IPS-NIHi7 (cell line): ENCODE measurements around the gene UNC79.
A peak's percentile ranks its signal among the peaks of the same experiment; 100 is the strongest.

Experiments used
- DNase-seq: peaks from one replicate; pipeline ENCODE4 v3.0.0; 2012; ENCODE audit warnings: mixed read lengths; ENCODE audit errors: extremely low spot score

Gene UNC79

DNA sequence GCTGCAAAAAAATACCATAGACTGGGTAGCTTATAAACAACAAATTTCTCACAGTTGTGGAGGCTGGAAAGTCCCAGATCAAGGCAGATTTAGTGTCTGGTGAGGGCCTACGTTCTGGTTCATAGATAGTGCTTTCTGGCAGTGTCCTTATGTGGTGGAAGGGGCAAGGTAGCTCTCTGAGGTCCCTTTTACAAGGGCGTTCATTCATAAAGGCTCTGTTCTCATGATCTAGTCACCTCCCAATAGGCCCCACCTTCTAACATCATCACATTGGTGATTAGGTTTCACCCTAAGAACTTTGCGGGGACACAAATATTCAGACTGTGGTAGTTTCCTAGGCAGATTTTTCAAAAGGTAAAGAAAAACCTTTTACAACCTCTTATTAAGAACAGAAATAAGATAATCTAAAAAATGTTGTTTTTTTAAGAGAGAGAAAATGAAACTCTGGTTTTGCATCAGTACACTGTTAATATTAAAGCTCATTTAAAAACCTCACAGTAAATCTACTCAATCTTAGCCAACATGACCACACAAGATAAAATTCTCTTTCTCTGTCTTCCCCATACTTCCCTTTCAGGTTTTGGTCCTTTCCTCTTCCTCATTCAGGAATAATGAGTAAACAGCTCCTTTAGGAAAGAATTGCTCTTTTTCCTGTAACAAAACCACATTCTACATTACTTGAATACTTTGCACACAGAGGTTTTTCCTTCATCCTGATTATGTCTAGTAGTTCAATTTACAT lies 117.5 kb downstream of the UNC79 start:
- no peak for DNase-seq

DNA sequence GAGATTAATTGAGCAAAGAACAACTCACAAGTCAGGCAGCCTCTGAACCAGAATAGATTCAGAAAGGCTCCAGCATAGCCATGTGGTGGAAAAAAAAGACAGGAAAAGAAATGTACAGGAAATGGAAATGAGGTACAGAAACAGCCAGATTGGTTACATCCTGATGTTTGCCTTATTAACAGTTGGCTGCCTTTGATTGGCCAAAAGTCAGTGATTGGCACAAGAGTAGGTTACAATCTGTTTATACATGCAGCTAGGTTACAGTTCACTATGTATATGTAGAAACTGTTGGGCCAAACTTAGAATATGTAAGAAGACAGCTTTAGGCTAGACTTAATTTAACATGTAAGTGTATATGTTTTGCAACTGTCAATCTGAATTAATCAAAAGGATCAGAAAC lies 118.9 kb downstream of the UNC79 start:
- DNase-seq, result no peak

DNA sequence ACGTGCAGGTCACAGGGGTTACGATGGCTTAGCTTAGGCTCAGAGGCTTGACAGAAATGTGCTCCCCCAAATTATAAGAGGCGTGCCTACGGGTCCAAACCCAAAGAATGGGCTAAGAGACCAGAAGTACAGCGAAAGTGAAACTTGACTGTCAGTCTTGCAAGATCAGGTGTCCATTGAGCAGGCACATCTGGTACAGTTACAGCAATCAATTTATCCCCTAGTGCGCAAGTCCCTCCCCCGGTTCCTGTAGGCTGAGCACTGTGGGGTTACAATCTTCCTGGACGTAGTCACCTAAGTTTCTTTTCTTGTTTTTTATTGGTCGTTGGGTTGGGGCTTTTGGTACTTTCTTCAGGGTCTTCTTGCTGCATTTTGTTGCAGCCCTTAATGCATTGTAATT lies 134.2 kb downstream of the UNC79 start:
- no peak for DNase-seq

DNA sequence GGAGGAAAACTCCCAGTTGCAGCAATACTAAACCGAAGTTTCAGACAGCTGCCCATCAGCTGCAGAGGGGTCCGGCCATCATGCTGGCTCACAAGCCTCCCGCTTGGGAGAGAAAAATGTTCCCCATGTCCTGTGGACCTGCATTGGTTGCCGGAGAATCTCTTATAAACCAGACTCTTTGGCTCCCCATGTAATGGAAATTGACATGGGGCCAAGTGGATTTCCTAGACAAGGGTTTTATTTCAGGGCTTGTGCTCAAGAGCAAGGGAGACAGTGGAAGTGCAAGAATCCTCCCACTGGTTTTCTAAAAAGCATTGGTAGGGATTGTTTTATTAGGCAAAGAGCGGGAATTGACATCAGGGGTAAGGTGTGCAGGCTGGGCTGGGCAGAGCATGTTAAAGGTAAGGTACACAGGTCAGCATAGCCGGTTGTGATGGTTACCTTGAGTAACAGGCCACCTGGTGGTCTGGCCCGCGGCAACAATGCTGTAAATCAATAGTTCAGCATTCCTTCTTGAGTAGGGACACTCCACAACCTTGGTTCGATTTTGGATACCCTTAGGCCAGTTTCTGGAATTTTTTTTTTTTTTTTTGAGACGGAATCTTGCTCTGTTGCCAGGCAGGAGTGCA lies 135.4 kb downstream of the UNC79 start:
- no peak for DNase-seq

DNA sequence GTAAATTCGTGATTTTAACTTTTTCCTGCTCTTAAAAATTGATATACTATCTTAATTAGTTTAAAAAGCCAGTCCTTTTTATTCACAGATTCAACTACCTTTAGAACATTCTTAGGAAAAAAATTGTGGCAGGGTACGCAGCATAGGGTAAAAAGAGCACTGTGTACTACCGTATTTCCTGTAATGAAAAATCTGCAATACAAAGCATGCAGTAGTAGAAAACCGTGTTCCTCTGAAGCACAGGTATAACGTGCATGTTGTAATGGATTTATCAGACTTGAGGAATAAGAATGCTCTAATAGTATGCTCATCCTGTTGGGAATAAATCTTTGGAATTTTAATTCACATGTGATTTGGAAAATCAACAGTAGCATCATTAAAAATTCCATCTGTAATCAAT lies 140.5 kb downstream of the UNC79 start:
- DNase-seq, result no peak

DNA sequence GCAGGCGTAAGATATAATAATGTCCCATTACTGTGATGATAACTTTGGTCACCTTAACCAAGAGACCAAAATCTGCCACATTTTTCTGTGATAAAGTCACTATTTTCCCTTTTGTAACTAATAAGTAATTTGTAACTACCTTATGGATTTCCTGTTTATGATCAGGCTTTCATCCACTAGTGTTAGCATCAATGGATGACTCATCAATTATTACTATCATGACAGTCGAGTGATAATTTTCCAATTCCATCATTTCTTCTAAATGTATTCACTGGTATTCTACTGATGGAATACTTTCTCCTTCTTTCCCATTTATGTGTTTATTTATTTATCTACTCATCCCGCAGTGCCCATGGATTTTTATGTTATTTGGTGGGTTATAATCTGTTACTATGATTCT lies 148.4 kb downstream of the UNC79 start:
- no peak for DNase-seq

DNA sequence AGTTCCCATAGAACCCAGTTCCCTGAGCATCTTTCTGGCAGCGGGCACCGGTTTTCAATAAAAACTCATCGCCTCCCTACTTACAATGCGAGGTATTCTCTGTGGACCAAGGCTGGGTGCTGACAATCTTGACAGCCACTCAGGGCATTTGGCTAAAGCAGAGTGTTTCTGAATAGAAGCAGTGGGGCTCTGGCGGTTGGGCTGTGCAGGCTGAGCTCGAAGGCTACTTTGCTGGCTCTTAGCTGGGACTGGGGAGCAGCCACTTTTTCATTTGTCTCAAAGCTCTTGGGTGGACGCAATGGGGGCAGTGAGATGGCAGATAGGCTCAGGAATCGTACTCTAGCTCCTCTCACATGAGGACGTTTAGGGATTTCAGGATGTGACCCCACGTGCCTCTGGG lies 151.8 kb downstream of the UNC79 start:
- DNase-seq, result no peak

DNA sequence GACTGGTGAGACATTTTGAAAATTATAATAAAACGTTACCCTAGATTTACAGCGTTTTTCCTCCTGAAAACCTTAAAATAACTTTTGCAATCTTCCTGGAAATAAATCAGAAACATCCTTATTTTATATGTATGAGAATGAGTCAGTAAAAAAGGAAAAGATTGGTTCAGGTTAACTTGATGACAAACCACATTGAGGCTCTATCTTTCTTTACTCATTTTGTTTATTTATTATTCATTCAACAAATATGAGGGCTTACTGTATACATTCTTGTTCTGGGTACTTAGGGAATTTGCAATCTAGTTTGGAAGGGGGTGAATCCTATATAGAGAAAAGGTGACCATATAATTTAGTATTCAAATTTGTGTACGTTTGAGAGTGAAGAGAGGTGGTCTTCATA lies 156.6 kb downstream of the UNC79 start:
- DNase-seq, result no peak

DNA sequence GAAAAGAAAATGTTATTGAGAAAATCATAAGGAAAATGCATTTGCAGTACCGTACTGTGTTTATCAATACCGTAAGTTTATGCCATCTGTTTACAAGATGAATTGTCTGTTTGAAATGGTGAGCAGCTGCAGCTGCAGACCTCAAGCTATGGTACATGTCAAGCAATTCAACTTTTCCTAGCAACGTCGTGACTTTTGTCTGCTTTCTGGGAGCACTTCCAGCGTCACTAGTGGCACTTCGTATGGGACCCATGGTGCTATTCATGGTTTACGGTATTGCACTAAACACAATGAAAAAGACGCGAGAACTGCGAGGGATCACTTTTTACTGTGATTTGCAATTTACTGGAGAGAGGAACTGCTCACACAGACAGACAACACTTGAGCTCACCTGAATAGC lies 160.8 kb downstream of the UNC79 start:
- no peak for DNase-seq

DNA sequence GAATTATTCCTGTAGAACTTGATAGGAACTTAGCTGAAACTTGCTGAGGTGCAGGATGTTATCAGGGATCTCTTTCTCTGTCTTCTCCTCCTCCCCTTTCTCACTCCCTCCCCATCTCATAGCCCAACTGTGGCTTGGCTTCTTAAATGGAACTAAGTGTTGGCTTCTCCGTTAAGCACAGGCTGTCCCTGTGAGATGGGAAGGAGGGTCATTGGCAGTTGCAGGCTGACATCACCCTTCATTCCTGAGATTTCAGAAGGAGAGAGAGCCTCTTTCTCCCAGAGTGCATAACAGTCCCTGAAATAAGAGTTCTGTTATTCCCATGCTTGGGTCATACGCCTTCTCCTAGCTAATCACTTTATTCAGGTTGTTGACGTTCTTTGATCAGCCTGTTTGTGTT lies 162.0 kb downstream of the UNC79 start:
- peak; percentile 21 for DNase-seq

DNA sequence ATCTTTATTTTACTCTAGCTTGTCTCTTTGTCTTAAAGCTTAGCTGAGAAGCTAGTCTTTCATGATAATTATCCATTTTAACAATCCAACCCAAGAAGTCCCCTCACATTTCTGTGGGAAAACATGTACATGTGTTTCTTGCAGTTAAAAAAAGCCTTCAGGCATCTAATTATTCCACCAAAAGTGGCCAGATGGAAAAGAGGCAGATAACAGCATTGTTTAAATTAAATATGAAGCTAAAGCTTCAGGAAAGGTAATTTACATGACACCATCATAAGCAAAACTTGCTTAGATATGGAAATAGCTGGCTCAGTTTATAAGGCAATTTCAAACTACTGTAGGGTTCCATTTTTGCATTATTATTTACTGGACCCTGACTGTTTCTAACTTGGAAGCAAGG lies 175.4 kb downstream of the UNC79 start:
- DNase-seq, result no peak

DNA sequence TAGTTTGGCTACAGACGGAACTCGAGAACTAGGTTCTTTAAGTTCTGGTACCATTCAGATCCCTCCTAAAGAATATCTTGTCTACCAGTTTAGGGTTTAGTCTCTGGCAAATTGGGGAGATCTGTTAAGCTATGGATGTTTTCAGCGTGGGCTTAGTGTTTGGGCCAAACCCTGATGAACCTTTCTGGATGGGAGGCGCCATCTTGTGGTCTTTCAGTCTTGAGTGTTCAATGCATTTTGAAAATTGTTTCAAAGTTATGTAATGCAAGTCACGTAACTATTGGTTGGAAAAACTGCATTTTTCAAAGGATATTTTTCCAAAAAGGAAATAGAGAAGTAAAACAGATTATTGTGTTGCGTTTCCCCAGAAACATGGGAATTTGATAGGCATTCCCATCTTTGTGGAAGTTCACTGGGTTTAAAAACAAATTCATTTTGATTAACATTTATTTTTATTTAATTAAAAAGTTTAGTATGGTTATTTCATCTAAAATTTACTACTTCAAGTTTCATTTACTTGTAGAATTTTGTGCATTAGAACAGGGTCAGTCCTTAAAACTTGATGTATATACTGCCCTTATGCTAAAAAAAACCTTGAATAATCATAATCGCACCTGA lies 188.5 kb downstream of the UNC79 start:
- DNase-seq, result peak; percentile 61

DNA sequence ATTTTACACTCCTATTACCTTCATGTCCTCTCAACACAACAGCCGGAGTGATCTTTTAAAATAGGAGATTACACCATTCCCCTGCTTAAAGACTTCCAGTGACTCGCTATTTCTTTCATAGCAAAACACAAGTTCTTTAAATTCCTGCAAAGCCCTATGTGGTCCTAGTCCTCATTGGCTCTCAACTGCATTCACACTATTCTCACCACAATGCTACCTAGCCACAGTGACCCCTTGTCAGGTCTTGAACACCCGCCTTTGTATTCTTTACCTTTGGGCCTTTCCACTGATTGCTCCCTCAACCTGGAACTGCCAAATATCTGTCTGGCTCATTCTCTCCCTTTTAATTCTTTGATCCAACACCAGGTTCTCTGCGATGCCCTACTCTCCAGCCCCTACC lies 197.3 kb downstream of the UNC79 start:
- DNase-seq, result no peak

DNA sequence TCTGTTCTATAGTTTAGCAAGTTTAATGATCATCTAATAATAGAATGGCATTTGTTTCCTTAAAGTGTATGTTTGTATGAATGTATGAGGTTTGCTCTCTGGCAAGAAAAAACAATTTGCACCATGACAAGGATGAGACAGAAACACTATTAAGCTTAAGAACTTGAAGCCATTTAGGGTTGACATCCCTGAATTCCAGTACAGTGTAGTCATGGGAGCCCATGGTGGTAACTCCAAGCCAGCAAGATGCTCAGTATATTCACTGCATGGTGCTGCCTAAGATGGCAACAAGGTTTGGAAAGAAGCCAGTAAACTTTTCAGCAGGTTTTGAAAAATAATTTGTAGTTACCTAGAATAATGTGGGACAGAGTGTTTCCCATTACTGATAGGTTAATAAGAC lies 198.9 kb downstream of the UNC79 start:
- DNase-seq, result no peak

DNA sequence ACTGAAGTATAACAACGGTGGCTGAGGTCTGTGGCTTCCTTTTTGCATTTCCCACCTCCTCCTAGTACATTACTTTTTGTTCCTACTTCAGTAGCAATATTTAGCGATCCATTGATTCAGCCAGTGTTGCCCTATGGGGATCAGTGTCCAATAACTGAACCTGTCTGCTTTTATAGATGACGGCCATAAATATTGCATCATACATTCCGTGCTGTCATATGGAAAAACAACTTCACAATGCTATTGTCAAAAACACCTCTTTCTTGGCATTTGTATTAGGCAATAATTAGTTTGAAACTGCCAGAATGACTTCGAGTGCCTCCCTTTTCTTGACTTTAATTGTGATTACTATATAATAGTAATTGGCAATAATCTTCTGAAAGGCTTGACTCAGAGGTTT lies 208.1 kb downstream of the UNC79 start:
- DNase-seq, result no peak

DNA sequence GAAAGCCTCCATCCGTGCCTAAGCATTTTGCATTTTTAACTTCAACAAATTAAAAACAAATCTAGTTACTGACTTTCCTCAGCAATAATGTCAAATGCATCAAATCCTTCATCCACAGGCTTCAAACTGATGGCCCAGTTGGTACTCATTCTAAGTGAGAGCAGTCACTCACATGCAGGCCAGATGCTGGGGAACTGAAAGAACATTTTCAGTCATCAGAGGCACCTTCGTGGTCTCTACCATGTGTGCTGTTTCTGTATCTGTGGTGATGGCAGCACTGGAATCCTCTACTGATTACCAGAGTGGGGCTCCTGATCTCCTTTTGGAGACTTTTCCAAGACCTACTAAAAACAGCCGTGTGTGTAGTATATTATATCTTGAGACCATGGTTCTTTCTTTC lies 212.4 kb downstream of the UNC79 start:
- DNase-seq, result no peak

DNA sequence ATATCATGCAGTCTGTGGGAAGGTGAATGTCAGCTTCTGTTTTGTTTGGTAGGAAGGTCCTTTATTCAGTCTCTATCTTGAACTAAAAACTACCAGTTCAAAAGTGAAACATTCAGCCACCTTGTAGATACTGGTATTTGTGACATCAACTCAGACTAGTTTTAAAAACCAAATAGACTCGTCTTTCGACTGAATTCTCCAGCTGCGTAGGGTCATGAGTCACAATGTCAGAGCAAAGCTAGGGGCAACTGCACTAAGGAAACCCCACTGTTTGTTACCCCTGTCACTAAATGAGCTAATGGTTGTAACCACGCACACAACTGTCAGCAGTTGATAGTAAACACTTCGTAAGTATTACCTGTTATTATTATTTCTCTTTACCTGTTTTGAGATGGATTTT lies 212.9 kb downstream of the UNC79 start:
- DNase-seq, result no peak

DNA sequence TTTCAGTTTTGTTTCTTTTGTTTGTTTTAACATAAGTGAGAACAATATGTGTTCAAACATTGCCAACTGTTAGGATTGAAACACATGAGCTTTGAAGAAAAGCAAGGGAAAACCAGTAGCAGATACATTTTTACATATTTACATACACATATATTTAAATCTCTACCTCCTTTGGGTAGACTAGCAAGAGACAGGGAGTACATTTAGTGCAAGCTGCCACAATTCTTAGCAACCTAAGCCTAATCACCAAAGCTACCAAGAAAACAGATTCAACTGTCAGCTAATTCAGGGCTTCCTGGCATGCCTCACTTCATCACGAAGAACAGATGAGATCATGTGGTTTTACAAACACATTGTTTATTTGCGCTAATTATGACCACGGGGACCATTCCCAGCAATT lies 214.5 kb downstream of the UNC79 start:
- no peak for DNase-seq

DNA sequence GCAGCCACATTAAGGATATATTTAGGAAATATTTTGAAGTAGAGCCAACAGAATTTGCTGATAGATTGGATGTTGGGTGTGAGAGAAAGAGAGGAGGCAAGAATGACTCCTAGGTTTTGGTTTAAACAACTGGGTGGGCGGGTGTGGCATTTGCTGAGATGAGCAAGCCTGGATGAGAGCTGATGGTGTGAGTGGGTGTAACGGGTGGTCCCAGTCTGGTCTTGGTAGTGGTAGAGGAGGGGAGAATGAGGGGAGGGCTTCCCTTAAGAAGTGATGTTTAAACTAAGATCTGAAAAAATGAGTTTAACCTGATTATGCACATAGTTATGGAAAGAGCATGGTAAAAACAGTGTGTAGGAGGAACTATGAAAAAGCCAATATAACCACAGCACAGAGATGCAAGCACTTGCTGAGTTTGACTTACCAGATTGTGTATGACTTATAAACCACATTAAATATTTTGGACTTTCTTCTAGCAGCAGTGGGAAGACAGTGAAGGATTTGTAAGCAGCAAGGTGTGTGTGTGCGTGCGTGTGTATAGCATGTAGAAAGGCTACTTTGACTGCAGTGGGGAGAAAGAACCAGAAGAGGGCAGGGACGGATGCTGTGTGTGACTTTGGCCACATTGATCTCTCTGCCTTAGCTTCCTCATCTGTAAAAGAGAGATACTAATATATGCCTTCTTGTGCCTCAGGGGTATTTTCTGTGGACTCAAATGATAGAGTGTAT lies 217.9 kb downstream of the UNC79 start:
- DNase-seq, result peak; percentile 61

DNA sequence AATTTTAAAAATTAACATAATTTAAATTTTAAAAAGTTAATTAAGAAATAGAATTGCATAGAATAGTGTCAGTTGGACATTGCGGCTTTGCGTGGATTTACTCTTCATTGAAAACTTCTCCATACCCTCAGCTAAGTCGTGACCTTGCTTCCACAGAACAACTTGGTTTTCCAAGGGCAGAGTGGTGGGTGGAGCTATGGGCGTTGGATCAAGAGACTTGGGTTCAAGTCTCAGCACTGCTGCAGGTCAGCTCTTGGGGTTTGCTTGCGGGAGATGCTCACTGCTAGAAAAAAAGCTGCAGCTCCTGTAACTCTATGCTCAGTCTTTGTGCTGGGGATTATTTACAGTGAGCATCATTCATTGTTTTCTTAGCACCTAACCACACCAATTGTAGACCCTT lies 223.9 kb downstream of the UNC79 start:
- no peak for DNase-seq

DNA sequence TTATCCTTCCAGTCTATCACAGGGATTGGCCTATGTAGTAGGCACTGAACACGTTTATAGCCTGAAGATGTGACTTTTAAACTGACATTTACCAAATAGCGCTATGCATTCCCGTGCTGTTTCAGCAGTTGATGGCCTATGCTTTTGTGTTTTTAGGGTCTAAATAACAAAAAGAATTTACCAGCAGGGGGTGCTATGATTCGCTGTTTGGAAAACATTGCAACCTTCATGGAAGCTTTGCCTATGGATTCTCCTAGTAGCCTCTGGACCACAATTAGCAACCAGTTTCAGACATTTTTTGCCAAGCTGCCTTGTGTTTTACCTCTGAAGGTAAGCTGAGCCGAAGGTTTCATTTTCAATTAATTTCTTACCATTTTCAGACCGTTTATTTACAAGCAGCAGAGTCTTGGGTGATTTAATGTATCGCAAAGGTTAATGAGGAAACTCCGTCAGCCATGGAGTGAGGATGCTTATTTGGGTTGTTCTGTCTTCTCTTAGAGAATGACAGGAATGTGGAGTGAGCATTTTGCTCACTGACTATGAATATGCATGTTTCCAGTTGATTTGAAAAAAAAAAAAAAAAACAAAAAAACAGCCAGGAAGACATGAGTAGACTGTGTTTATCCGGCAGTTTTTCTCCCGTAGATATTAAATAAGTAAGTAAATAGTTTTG lies 224.5 kb downstream of the UNC79 start:
- peak; percentile 72 for DNase-seq

DNA sequence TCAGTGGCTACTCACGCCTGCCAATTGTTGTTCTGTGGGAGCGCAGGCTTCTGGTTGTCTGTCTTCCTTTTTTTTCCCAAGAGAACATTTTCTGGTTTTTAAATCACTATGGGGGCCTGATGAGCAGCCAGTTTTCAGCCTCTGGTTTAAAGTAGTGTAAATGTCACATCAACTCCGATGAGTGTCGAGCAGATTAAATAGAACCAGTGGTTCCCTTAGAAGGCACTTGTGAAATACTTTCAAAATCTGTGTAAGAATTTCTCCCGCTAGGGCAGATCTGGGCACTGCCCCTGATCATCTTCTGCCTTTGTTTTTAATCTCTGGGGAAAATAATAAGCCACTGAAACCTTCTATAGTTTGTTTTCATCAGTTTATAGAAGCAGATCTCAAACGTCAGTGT lies 227.1 kb downstream of the UNC79 start:
- DNase-seq, result no peak
